GM21526 (cell line): ENCODE measurements around the gene WDR59.
"Not testable (repeated sequence)": the region's sequence is repeated elsewhere in the genome, so short reads cannot be mapped to it uniquely, and the experiment has no call there.

Source experiments
- ATAC-seq: cut with Tn5 transposase; IDR thresholded peaks from one replicate; pipeline ENCODE4 v1.9.1; 2021; ENCODE audit warnings: moderate library complexity; ENCODE audit not compliant: unreplicated experiment, low FRiP score

WDR59 gene

DNA sequence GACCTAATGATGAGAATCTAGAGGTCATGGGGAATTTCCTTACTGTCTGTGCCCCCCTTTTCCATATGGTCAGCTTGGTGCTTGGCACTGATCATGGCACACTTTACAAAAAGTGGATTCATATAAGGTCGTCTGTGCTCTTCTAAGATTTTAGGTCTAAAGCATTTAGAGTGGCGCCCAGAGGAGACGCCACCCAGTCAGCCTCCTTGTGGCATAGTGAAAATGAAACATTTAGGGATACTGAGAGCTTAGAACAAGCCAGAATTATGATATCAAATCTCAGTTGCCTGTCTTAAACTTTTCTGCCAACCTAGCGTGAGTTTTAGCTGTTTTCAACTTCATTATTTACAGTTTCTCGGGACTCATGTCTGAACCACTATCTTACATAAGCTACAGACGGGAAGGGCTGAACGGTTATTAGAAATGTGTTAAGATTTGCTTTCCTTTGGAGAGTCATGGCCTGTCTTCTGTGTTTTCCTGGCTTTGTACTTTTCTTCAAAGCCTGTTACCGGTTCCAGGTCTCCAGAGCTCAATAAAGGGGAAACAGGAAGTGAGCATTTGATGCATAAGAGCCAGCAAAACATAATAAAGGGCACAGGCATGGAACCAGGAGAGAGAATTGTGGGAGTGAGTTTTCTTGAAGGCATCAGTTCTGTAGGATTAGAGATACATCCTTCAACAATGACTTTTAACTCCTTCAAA is 27.6 kb upstream of the WDR59 start:
- peak; percentile 38 for ATAC-seq

DNA sequence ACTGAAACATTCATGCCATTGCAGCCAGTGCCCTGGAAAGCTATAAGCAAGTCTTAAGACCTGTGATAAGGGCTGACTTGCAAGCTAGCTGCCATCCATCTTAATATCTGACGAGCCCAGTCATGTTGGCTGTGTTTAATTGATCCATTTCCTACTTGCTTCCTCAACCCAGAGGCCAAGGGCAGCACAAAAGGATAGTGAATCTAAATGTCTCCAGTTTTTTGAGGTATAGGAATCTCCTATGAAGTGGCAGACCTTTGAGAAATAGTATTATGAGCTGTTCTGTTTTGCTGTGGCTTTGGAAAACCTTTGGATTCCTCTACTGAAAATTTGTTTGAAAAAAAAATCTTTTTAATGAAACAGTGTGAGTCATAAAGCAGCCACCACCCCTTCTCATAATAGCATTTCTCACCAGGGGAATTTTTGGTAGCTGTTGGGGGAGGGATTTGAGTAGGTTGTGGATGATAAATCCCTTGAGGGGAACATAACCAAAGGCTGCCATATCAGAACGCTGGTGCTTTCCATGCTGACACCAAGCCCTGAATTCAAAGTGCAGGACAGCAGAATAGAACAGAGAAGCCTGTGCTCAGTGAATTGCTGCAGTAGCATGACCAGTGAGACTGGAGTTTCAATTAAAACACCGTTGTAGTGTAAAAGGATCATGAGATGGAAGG is 26.8 kb upstream of the WDR59 start:
- peak; percentile 54 for ATAC-seq

DNA sequence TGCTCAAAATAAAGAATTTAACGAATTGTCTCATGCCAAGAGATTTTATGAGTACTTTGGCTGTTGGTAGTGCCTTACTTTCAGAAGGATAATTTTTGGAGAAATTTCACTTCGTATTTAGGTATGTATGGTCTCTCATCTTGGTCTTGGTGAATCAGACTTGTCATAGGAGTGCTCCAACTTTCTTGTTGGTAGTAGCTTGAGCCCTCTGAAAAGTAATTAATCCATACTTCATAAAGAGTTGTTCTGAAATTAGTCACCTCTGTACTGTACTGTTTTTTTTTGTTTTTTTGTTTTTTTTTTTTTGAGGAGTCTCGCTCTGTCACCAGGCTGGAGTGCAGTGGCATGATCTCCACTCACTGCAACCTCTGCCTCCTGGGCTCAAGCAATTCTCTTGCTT is 25.5 kb upstream of the WDR59 start:
- ATAC-seq: no peak

DNA sequence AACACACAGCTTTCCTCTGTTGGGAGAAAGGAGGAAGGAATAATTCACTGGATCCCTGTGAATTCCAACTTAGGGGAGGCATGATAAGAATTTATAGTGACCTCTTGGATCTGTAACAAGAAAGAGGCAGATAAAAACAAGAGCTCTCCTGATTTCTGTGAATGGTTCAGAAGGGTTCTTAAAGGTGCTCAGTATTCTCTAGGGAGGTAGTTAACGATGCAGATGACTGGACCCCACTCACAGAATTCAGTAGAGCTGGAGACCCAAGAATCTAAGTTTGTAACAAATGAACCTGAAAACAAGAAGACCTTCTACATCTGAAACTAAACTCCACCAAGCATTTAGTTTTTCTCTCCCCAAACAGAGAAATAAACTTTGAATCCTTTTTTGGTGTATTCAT is 22.5 kb upstream of the WDR59 start:
- no peak for ATAC-seq

DNA sequence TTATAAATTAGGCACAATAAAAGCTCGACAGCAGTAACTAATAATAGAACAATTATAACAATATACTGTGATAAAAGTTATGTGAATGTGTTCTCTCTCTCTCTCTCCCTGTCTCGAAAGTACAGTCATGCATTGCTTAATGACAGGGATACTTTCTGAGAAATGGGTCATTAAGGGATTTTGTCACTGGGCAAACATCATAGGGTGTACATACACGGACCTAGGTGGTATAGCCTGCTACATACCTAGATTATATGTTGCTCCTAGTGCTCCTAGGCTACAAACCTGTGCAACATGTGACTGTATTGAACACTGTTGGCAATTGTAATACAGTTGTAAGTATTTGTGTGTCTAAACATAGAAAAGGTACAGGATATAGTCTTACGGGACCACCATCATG is 20.8 kb upstream of the WDR59 start:
- ATAC-seq: no peak

DNA sequence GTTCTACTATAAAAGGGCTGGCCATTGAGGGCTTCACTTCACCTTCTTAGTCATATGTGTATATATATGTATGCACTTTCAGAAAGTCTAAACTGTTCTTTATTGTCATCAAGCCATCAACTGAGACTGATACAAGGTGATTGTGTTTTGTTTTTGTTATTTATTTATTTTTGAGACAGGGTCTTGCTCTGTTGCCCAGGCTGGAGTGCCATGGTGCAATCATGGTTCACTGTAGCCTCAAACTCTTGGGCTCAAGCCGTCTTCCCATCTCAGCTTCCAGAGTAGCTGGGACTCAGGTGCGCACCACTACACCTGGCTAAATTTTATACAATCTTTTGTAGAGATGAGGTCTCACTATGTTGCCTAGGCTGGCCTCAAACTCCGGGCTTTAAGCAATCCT is 19.5 kb upstream of the WDR59 start:
- no peak for ATAC-seq

DNA sequence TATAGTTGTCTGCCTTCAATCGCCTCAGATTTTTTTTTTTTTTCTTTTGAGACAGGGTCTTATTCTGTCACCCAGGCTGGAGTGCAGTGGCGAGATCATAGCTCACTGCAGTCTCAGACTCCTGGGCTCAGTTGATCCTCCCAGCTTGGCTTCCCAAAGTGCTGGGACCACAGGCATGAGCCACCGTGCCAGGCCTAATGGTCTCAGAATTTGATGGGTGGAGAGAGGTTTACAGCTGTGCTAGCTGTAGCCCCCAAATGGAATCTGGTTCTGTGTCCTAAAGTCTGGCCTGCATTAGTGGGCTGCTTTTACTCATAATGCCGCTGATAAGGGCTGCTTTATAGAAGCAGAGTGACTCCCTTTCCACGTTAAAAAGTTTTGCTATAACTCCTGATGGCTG is 19.0 kb upstream of the WDR59 start:
- no peak for ATAC-seq

DNA sequence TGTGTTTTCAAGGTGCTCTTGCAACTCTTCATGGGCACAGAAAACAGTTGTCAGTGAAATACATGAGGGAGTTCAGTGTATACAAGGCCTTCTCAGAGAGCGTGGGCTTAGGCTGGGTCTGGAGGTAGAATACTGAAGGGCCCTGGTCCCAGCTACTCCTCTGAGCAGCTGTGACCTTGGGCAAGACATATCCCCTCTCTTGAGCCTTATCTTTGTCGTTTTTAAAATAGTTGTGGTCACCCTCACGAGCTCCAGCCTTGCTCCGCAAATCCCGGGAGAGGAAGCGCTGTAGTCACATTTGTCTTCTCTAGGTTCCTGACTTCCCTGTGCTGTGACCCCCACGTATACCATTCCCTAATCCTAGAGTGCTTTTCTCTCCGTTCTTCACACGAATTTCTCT is 17.6 kb upstream of the WDR59 start:
- ATAC-seq: no peak

DNA sequence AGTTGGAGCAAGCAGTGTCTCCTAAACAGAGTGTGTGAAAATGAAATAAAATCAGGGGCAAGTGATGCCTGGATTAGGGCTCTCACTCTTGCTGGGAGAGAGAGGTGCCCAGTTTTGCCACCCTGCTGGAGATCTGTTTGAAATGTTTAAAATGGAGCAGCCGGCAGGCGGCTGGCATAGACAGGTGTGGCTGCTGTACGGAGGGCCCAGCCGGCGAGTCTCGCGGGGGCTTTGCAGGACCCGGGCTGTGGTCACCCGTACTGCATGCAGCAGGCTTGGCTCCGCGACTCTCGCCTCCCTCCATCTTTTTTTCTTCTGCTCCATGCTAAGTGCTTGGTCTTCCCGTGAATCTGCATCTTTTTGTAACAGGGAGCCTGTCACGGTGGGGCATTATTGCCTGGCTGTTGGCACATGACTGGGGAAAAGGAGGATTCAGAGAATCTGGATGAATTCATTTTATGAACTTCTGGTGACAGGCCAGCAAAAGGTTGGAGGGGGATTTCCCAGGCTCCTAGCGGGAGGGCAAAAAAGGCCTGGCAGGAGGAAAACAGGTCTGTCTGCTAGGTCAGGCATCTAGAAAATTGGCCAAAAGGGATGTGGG is 15.7 kb upstream of the WDR59 start:
- no peak for ATAC-seq

DNA sequence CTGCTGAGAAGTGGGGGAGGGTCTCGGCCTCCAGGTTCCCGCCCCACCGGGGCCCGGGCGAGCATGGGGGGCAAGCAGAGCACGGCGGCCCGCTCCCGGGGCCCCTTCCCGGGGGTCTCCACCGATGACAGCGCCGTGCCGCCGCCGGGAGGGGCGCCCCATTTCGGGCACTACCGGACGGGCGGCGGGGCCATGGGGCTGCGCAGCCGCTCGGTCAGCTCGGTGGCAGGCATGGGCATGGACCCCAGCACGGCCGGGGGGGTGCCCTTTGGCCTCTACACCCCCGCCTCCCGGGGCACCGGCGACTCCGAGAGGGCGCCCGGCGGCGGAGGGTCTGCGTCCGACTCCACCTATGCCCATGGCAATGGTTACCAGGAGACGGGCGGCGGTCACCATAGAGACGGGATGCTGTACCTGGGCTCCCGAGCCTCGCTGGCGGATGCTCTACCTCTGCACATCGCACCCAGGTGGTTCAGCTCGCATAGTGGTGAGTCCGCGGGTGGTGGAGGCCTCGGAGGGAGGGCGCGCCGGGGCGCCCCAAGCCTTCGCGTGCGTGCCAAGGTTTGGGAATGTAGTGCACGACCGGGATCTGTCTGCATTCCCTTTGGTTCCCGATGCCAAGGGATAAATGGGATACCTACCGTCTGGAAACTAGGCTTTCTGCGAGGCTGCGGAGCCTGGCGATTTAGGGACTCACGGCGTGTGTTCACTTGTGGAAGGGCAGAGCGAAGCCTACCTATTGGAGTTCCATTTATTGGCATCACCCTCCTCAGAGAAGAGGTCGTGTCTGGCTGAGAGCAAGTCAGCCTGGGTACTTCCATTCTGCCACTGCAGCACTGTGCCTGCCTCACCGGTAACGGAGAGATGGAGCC is 14.9 kb upstream of the WDR59 start:
- ATAC-seq: no peak

DNA sequence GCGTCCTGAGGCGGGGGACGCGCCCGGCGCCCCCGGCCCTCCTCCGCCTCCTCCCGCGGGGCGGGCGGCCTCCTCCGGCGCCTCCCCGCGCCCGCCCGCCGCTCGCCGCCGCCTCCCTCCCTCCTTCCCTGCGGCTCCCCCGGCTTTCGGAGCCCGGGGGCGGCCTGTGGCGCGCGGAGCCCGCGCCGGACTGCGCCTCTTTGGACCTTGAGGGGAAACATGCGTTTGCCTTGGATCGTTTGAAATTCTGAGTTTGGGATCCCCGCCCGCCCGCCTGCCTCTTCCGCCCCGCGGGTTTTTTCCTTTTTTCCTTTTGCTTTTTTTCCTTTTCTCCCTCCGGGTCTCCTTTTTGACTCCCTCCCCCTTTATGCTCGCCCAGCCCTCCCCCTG is 14.3 kb upstream of the WDR59 start:
- ATAC-seq: peak; percentile 35

DNA sequence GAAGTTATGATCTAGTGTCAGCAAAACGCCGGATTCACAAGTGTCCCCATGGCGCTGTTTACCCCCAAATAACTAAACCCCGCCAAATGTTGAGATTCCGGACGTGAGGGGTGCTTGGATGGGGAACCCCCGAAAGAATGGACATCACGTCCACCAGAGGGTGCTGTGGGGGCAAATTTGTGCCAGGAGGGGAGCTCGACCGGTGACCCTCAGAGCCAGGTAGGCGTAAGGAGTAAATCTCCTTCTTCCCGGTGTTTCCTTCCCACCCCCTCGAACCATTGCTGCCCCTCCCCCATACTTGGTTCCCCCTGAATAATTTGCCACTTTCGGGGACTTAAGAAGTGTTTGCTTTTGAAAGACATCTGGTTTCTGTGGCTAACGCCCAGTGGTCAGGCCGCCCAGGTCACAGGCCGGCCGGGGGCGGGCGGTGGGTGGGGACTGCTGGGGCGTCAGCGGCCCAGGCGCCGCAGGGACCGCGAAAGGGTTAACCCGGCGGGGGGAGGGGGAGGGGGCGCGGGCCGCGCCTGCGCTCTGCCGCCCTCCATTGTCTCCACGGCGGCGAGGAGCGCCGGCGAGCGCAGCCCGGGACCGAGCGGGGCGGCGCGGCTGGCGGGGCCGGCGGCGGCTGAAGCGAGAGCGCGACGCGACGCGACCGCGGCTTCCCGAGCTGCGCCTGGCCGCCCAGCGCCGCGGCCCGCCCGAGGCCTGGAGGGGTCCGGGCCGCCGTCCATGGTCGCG is 13.7 kb upstream of the WDR59 start, which contains the start of gene ZNRF1:
Gene ZNRF1 (plus strand): TSS at position 544 of the 738 bp plus-strand sequence. CDS start 648 bp downstream, outside the sequence.
- peak; percentile 56 for ATAC-seq

DNA sequence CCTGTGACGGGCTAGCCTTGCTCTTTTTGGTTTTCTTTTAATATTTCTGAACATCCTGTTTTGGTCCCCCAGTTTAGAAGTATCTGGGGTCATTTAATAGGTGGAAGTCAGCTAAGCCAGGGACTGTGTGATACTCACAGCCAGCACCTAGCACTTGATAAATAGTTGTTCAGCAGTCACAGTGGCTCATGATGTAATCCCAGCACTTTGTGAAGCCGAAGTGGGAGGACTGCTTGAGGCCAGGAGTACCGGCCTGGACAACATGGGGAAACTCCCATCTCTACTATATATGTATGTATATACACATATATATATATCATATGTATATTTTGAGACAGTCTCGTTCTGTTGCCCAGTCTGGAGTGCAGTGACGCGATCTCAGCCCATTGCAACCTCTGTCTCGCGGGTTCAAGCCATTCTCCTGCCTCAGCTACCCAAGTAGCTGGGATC is 12.1 kb upstream of the WDR59 start:
- ATAC-seq: no peak

DNA sequence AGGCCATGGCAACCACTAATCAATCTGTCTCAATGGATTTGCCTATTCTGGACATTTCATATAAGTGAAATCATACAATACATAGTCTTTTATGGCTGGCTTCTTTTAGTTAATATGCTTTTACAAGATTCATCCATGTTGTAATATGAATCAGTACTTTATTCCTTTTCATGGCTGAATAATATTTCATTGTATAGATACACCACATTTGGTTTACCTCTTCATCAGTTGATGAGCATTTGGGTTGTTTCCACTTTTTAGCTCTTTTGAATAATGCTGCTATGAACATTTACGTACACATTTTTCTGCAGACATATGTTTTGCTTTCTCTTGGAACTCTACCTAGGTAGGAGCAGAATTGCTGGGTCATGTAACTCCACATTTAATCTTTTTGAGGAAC is 11.1 kb upstream of the WDR59 start:
- ATAC-seq: no peak

DNA sequence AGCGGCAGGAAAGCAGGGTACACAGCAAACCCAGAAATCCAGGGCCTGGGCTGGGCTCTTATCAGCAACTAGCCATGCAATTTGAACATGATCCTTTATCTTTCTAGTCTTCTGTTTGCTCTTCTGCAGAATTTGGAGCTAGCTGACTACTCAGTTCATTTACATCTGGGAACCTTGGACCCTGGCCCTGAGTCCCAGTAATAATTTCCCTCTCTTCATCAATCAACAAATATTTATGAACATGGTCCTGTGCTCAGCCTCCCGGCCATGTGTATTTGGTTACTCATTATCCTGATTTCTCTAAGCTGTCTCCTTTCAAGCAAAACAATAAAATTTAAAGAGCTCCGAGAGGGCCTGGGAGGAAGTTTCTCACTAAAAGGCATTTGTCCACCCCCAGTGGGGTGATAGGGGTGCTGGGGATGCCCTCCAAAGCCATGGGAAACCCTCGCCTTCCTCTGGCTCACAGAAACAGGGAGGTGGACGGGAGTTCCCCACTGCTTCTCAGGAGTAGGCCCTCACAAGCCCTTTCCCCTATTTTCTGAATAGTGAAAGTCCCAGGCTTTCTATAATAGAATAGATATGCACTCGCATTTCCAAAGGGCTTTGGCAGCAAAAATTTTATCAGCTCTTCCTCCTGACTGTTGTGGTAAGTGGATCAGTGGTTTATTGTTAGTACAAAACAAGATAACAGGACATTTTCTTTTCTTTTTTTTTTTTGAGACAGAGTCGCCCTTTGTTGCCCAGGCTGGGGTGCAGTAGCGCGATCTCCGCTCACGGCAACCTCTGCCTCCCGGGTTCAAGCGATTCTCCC is 6.9 kb upstream of the WDR59 start:
- ATAC-seq: no peak

DNA sequence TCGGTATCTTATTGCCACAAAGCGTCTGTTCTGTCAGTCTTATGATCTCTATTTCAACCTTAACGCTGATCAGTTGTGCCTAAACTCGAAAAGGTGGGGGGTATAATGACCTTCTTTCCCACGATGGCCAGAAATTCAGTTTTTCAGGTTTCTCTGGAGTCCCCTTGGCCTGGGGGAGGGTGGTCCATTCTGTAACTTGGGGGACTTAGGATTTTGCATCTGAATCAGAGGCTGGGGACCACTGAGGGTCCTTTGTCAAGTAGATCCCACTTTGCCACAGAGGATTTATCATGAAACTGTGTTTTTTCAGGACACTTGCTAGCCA is 6.3 kb upstream of the WDR59 start:
- no peak for ATAC-seq

DNA sequence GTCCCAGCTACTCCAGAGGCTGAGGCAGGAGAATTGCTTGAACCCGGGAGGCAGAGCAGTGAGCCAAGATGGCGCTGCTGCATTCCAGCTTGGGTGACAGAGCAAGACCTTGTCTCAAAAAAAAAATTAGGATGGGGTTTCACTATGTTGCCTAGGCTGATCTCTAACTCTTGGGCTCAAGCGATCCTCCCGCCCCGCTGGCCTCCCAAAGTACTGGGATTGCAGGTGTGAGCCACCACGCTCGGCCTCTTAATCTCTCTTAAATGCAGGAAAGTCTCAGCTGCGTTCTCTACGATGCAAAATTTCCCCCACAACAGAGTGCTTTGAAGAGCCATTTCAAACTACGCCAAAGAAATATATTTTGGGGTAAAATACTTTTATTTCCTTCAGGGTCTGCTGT is 5.9 kb upstream of the WDR59 start:
- ATAC-seq: no peak

DNA sequence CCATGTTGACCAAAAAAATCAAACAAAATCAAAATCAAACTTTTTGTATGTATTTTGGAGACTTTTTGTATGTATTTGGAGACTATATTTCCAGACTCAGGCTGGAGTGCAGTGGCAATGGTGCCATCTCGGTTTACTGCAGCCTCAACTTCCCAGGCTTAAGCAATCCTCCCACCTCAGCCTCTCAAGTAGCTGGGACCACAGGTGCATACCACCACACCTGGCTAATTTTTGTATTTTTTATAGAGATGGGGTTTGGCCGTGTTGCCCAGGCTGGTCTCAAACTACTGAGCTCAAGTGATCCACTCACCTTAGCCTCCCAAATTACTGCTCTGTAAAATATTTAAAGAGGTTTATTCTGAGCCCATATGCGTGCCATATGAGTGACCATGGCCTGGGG is 4.9 kb upstream of the WDR59 start:
- ATAC-seq: not testable (repeated sequence)

DNA sequence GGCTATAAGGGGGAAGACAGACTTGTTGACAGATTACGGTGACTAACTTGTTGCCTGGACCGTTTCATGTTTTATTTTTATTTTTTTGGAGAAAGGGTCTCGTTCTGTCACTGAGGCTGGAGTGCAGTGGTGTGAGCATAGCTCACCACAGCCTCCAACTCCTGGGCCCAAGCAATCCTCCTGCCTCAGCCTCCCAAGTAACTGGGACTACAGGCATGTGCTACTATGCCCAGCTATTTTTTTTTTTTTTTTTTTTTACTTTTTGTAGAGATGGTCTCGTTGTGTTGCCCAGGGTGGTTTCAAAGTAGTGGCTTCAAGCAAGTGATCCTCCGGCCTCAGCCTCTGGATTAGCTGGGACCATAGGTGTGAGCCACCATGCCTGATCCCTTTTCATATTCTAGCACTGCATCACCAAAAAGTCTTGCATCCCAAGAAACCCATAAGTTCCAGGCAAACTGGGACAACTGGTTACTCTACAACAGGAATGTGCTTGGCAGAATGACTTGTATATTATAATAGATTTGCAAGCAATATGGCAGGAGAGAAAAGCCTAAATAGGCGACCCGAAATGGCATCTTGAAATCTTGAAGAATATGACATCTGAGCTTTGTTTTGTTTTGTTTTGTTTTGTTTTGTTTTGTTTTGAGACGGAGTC is 2.2 kb upstream of the WDR59 start:
- ATAC-seq: no peak
